ENCODE measurements around the gene ITCH. TPM values are rescaled to one million over a fixed set of nuclear protein-coding genes. Genes with fewer than 3 reads are reported as not detected.

Gene ITCH
- total and polyA plus RNA-seq, 2 of the 8 experiments (the other 6 are each of a cell fraction or from before 2014, with no cell fraction given): 3.9 to 45.2 TPM

GRCh38 chr20:34546751-34547181 is 183.7 kb downstream of the ITCH start:
- Histone ChIP-seq H3K23me2 (ENCODE audit: low read depth, low read length) (peaks cover 5% of the 10 kb centered on the region; the same call in 1 of the 2 replicates), H3K4me2 (ENCODE audit: insufficient read depth in 1 of 2, low read depth in 2 of 2, low read length in 2 of 2) (no peak overlapping the region), H3K23ac (ENCODE audit: insufficient read length) (no peak overlapping the region), H4K91ac (replicated peaks; ENCODE audit: insufficient read length, low read length) (no peak overlapping the region), H3K79me2 (ENCODE audit: control insufficient read depth in 1 of 2, insufficient read depth in 2 of 2, low read length in 2 of 2) (no peaks in the 10 kb centered on the region), H3K4me3 (ENCODE audit: extremely low read depth in 1 of 4, insufficient read depth in 2 of 4, low read depth in 3 of 4, low read length in 4 of 4) (no peak overlapping the region), H3K14ac (ENCODE audit: insufficient read length) (no peak overlapping the region), H2BK20ac (ENCODE audit: low read length) (no peak overlapping the region), H3K18ac (ENCODE audit: extremely low read depth, low read length) (no peak overlapping the region), H3K27ac (ENCODE audit: low read depth, low read length) (no peak overlapping the region), H3K9ac (replicated peaks in 1 of 4; ENCODE audit: extremely low read depth in 1 of 4, low read depth in 3 of 4, low read length in 3 of 4) (no peak overlapping the region), H3K4ac (replicated peaks; ENCODE audit: insufficient read length, low read depth, low read length) (no peak overlapping the region), H2BK5ac (ENCODE audit: low read depth, low read length) (no peak overlapping the region), H2AK5ac (ENCODE audit: low read depth, low read length) (no peak overlapping the region), H2BK15ac (ENCODE audit: low read length) (no peak overlapping the region), H3K27me3 (replicated peaks in 1 of 4; ENCODE audit: control insufficient read depth in 3 of 4, extremely low read depth in 1 of 4, insufficient read depth in 3 of 4, low read length in 3 of 4) (no peaks in the 10 kb centered on the region), H3K9me3 (ENCODE audit: insufficient read depth in 2 of 2, low read depth in 1 of 2, low read length in 1 of 2) (no peaks in the 10 kb centered on the region), H3K56ac (replicated peaks; ENCODE audit: insufficient read length, low read depth, low read length) (no peak overlapping the region), H2AFZ (ENCODE audit: low read length) (no peak overlapping the region), H3K36me3 (ENCODE audit: control insufficient read depth in 2 of 4, insufficient read depth in 4 of 4, low read length in 3 of 4) (no peaks in the 10 kb centered on the region; a peak in 1 of 8 replicates), H4K5ac (ENCODE audit: insufficient read length, low read depth, low read length) (no peak overlapping the region), H4K20me1 (replicated peaks in 1 of 2; ENCODE audit: control insufficient read depth in 1 of 2, insufficient read depth in 2 of 2, low read length in 2 of 2) (no peaks in the 10 kb centered on the region), H2BK120ac (replicated peaks; ENCODE audit: low read depth, low read length) (no peak overlapping the region), H2BK12ac (ENCODE audit: low read depth, low read length) (no peak overlapping the region), H3K79me1 (ENCODE audit: low read depth, low read length) (no peaks in the 10 kb centered on the region), H4K8ac (ENCODE audit: extremely low read depth, insufficient read depth, low read length) (no peak overlapping the region), H3K4me1 (replicated peaks in 1 of 4; ENCODE audit: control insufficient read depth in 3 of 4, insufficient read depth in 4 of 4, low read length in 3 of 4) (peaks cover 0 to 17% (median 2%) of the 10 kb centered on the region in 4 experiments; a peak in 5 of 7 replicates)
- DNase-seq (ENCODE audit: low read depth in 1 of 2, low spot score in 2 of 2): no peak
- TF ChIP-seq GTF2F1 (IDR thresholded peaks at IDR 0.05; ENCODE audit: borderline replicate concordance, low read depth, low read length): no peak
- no peak for TF ChIP-seq NRF1 (IDR thresholded peaks at IDR 0.05; ENCODE audit: low read depth, low read length)
- no peak for TF ChIP-seq SP2 (IDR thresholded peaks at IDR 0.05; ENCODE audit: low read length)
- no peak for TF ChIP-seq EZH2 (IDR thresholded peaks at IDR 0.05; ENCODE audit: low read depth, low read length, severe bottlenecking)
- no peak for TF ChIP-seq POLR2A (IDR thresholded peaks at IDR 0.05; ENCODE audit: control extremely low read depth in 1 of 2, low read depth in 2 of 2, low read length in 2 of 2)
- no peak for TF ChIP-seq MAFK (IDR thresholded peaks at IDR 0.05; ENCODE audit: low read depth, low read length)
- TF ChIP-seq NANOG (IDR thresholded peaks at IDR 0.05; ENCODE audit: insufficient read depth, low read depth, low read length, poor library complexity, severe bottlenecking): no peak
- no peak for TF ChIP-seq CBX5 (IDR thresholded peaks at IDR 0.05; ENCODE audit: low read depth, low read length)
- no peak for TF ChIP-seq CEBPB (IDR thresholded peaks at IDR 0.05; ENCODE audit: low read depth, low read length)
- no peak for TF ChIP-seq USF2 (IDR thresholded peaks at IDR 0.05; ENCODE audit: low read length)
- TF ChIP-seq ASH2L (IDR thresholded peaks at IDR 0.05; ENCODE audit: low read length): no peak
- no peak for TF ChIP-seq BCL11A (IDR thresholded peaks at IDR 0.05; ENCODE audit: low read depth in 2 of 2, low read length in 2 of 2)
- TF ChIP-seq CREB1 (IDR thresholded peaks at IDR 0.05): no peak
- TF ChIP-seq TAF1 (IDR thresholded peaks at IDR 0.05; ENCODE audit: low read depth, low read length): no peak
- ChIA-PET CTCF (ENCODE audit: partially characterized antibody) (interaction anchor here (0.9 to 4.3 kb wide), 4 partner anchors 8 to 236 kb away, joined by 3 to 24 read pairs (median 6); no protein-coding TSS in a partner anchor), POLR2A (ENCODE audit: partially characterized antibody) (interaction anchor here (0.7 to 0.9 kb wide), 2 partner anchors 30 to 208 kb away, joined by 3 to 4 read pairs; no protein-coding TSS in a partner anchor)
- 85% methylated on average over 11 of the region's 11 CpGs; no CpG with 5 or more reads in 1 of the 2 experiments for WGBS, 2 experiments (ENCODE audit: extremely low coverage in 1 of 2, insufficient coverage in 1 of 2, insufficient read length in 1 of 2, insufficient replicate concordance in 2 of 2, low coverage in 1 of 2, low lambda C conversion rate in 2 of 2, missing lambda C conversion rate in 1 of 2)
- FAIRE-seq: no peak
